WTC11 (cell line): Measurements from ENCODE around the gene DAO. TPM values are rescaled to one million over a fixed set of nuclear protein-coding genes. Genes with fewer than 3 reads are reported as not detected.

Source experiments
- ATAC-seq: fragments of 200-7000 bp; cut with Tn5 transposase; 2 replicates; pipeline ENCODE4 v1.10.0; 2021; ENCODE audit warnings: mild to moderate bottlenecking, moderate library complexity
- CTCF ChIA-PET: fragments of 300-600 bp; sonication (Branson Sonifier 250); formaldehyde crosslinking; loops from one replicate; lab custom pipeline; 2021; ENCODE audit warnings: antibody characterized with exemption; lab: Charles Lee
- POLR2A ChIA-PET: fragments of 350-600 bp; sonication (Branson Sonifier 250); formaldehyde crosslinking; loops from one replicate; lab custom pipeline; 2021; ENCODE audit warnings: antibody characterized with exemption; lab: Charles Lee
- DNase-seq: peaks from one replicate; pipeline ENCODE4 v3.0.0; 2021; ENCODE audit warnings: low spot score
- H3K27ac Mint-ChIP-seq: 2 replicates; pipeline ENCODE4 v1.8.0; 2021; ENCODE audit warnings: mixed read lengths
- H3K27me3 Mint-ChIP-seq: 2 replicates; pipeline ENCODE4 v1.8.0; 2021; ENCODE audit warnings: low read depth, mild to moderate bottlenecking, moderate library complexity, mixed read lengths
- H3K36me3 Mint-ChIP-seq: 2 replicates; pipeline ENCODE4 v1.8.0; 2021; ENCODE audit warnings: mixed read lengths
- H3K4me1 Mint-ChIP-seq: 2 replicates; pipeline ENCODE4 v1.8.0; 2022; ENCODE audit warnings: mixed read lengths
- H3K4me3 Mint-ChIP-seq: 2 replicates; pipeline ENCODE4 v1.8.0; 2021; ENCODE audit warnings: mild to moderate bottlenecking, moderate library complexity, mixed read lengths
- H3K9me3 Mint-ChIP-seq: 2 replicates; pipeline ENCODE4 v1.8.0; 2021; ENCODE audit warnings: mixed read lengths
- CREM ChIP-seq: sonication (generic); formaldehyde crosslinking; IDR thresholded peaks from 2 replicates; pipeline ENCODE4 v1.8.1; 2022; ENCODE audit warnings: mild to moderate bottlenecking, missing genetic modification reagents, moderate library complexity
- ESRRA ChIP-seq: sonication (generic); formaldehyde crosslinking; IDR thresholded peaks from 2 replicates; pipeline ENCODE4 v1.8.1; 2022; ENCODE audit warnings: mild to moderate bottlenecking, missing genetic modification reagents, borderline replicate concordance
- GTF2I ChIP-seq: fragments of 250-450 bp; sonication (Bioruptor Pico); conservative IDR thresholded peaks from 2 replicates; pipeline ENCODE4 v1.4.0; 2021; ENCODE audit warnings: mild to moderate bottlenecking
- IRF2 ChIP-seq: sonication (generic); formaldehyde crosslinking; IDR thresholded peaks from 2 replicates; pipeline ENCODE4 v1.8.0; 2022; ENCODE audit warnings: low read depth, missing genetic modification reagents, borderline replicate concordance
- NFE2L1 ChIP-seq: sonication (generic); formaldehyde crosslinking; IDR thresholded peaks from 2 replicates; pipeline ENCODE4 v1.8.1; 2023; ENCODE audit warnings: missing genetic modification reagents
- NR1H2 ChIP-seq: sonication (generic); formaldehyde crosslinking; IDR thresholded peaks from 2 replicates; pipeline ENCODE4 v1.9.0; 2021; ENCODE audit warnings: mild to moderate bottlenecking, moderate library complexity, missing genetic modification reagents
- PRRX2 ChIP-seq: fragments of 250-450 bp; sonication (Bioruptor Pico); IDR thresholded peaks from 2 replicates; pipeline ENCODE4 v1.8.0; 2021; ENCODE audit warnings: mild to moderate bottlenecking
- RELA ChIP-seq: sonication (generic); formaldehyde crosslinking; IDR thresholded peaks from 2 replicates; pipeline ENCODE4 v1.8.1; 2022; ENCODE audit warnings: missing genetic modification reagents, mild to moderate bottlenecking, borderline replicate concordance
- SOX15 ChIP-seq: fragments of 250-450 bp; sonication (Bioruptor Pico); IDR thresholded peaks from 2 replicates; pipeline ENCODE4 v1.9.0; 2021; ENCODE audit warnings: mild to moderate bottlenecking
- SP1 ChIP-seq: sonication (generic); formaldehyde crosslinking; conservative IDR thresholded peaks from 2 replicates; pipeline ENCODE4 v1.8.1; 2022; ENCODE audit warnings: missing genetic modification reagents
- TEAD4 ChIP-seq: sonication (generic); formaldehyde crosslinking; IDR thresholded peaks from 2 replicates; pipeline ENCODE4 v1.8.0; 2022; ENCODE audit warnings: mild to moderate bottlenecking, missing genetic modification reagents
- ZNF219 ChIP-seq: sonication (generic); formaldehyde crosslinking; IDR thresholded peaks from 2 replicates; pipeline ENCODE4 v1.8.0; 2023; ENCODE audit warnings: missing genetic modification reagents, mild to moderate bottlenecking, borderline replicate concordance
- total RNA-seq: library from RNA; stranded (reverse); gene quantifications from 3 replicates; pipeline ENCODE4 v1.2.3, GENCODE V29; 2021
- TF ChIP-seq, protein P1 (sequence below): sonication (generic); formaldehyde crosslinking; conservative IDR thresholded peaks from 2 replicates; pipeline ENCODE4 v1.8.1; 2022; ENCODE audit warnings: mild to moderate bottlenecking, missing genetic modification reagents
- TF ChIP-seq, protein P2 (sequence below): fragments of 250-450 bp; sonication (Bioruptor Pico); IDR thresholded peaks from 2 replicates; pipeline ENCODE4 v1.9.0; 2021; ENCODE audit warnings: mild to moderate bottlenecking
- TF ChIP-seq, protein P3 (sequence below): sonication (generic); formaldehyde crosslinking; IDR thresholded peaks from 2 replicates; pipeline ENCODE4 v1.8.1; 2022; ENCODE audit warnings: low read depth, mild to moderate bottlenecking, moderate library complexity, missing genetic modification reagents, borderline replicate concordance
- TF ChIP-seq, protein P4 (sequence below): sonication (generic); formaldehyde crosslinking; IDR thresholded peaks from 2 replicates; pipeline ENCODE4 v1.8.0; 2022; ENCODE audit warnings: mild to moderate bottlenecking, missing genetic modification reagents
- TF ChIP-seq, protein P5 (sequence below): sonication (generic); formaldehyde crosslinking; IDR thresholded peaks from 2 replicates; pipeline ENCODE4 v1.8.1; 2023; ENCODE audit warnings: mild to moderate bottlenecking, missing genetic modification reagents
- TF ChIP-seq, protein P6 (sequence below): sonication (generic); formaldehyde crosslinking; IDR thresholded peaks from 2 replicates; pipeline ENCODE4 v1.8.1; 2022; ENCODE audit warnings: mild to moderate bottlenecking, moderate library complexity, missing genetic modification reagents
- TF ChIP-seq, protein P7 (sequence below): sonication (generic); formaldehyde crosslinking; IDR thresholded peaks from 2 replicates; pipeline ENCODE4 v1.8.0; 2022; ENCODE audit warnings: mild to moderate bottlenecking, missing genetic modification reagents

Gene DAO
- total RNA-seq, 1 experiment from 2014 or later, result 0.17 TPM

DNA sequence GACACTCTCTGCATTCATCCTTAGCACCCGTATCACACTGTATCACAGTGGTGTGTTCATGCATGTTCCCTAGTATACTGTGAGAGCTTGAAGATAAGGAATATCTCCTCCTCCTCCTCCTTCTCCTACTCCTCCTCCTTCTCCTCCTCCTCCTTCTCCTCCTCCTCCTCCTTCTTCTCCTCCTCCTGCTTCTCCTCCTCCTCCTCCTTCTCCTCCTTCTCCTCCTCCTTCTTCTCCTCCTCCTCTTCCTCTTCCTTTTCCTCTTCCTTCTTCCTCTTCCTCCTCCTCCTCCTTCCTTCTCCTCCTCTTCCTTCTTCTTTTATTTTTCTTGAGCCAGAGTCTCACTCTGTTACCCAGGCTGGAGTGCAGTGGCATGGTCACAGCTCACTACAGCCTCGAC is 27.1 kb downstream of the DAO start (continued):
- TF ChIP-seq, protein P1, sequence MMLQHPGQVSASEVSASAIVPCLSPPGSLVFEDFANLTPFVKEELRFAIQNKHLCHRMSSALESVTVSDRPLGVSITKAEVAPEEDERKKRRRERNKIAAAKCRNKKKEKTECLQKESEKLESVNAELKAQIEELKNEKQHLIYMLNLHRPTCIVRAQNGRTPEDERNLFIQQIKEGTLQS (CRISPR knock-in tag), result no peak
- TF ChIP-seq, protein P2, sequence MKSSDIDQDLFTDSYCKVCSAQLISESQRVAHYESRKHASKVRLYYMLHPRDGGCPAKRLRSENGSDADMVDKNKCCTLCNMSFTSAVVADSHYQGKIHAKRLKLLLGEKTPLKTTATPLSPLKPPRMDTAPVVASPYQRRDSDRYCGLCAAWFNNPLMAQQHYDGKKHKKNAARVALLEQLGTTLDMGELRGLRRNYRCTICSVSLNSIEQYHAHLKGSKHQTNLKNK, result no peak
- TF ChIP-seq NFE2L1 (CRISPR knock-in tag) (no peak), PRRX2 (no peak), GTF2I (no peak), ZNF219 (CRISPR knock-in tag) (no peak), SP1 (CRISPR knock-in tag) (no peak), NR1H2 (CRISPR knock-in tag) (no peak), IRF2 (CRISPR knock-in tag) (no peak)
- TF ChIP-seq, protein P3, sequence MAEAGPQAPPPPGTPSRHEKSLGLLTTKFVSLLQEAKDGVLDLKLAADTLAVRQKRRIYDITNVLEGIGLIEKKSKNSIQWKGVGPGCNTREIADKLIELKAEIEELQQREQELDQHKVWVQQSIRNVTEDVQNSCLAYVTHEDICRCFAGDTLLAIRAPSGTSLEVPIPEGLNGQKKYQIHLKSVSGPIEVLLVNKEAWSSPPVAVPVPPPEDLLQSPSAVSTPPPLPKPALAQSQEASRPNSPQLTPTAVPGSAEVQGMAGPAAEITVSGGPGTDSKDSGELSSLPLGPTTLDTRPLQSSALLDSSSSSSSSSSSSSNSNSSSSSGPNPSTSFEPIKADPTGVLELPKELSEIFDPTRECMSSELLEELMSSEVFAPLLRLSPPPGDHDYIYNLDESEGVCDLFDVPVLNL (CRISPR knock-in tag), result no peak
- TF ChIP-seq, protein P4, sequence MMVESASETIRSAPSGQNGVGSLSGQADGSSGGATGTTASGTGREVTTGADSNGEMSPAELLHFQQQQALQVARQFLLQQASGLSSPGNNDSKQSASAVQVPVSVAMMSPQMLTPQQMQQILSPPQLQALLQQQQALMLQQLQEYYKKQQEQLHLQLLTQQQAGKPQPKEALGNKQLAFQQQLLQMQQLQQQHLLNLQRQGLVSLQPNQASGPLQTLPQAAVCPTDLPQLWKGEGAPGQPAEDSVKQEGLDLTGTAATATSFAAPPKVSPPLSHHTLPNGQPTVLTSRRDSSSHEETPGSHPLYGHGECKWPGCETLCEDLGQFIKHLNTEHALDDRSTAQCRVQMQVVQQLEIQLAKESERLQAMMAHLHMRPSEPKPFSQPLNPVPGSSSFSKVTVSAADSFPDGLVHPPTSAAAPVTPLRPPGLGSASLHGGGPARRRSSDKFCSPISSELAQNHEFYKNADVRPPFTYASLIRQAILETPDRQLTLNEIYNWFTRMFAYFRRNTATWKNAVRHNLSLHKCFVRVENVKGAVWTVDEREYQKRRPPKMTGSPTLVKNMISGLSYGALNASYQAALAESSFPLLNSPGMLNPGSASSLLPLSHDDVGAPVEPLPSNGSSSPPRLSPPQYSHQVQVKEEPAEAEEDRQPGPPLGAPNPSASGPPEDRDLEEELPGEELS (CRISPR knock-in tag), result no peak
- TF ChIP-seq, protein P5, sequence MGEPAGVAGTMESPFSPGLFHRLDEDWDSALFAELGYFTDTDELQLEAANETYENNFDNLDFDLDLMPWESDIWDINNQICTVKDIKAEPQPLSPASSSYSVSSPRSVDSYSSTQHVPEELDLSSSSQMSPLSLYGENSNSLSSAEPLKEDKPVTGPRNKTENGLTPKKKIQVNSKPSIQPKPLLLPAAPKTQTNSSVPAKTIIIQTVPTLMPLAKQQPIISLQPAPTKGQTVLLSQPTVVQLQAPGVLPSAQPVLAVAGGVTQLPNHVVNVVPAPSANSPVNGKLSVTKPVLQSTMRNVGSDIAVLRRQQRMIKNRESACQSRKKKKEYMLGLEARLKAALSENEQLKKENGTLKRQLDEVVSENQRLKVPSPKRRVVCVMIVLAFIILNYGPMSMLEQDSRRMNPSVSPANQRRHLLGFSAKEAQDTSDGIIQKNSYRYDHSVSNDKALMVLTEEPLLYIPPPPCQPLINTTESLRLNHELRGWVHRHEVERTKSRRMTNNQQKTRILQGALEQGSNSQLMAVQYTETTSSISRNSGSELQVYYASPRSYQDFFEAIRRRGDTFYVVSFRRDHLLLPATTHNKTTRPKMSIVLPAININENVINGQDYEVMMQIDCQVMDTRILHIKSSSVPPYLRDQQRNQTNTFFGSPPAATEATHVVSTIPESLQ (CRISPR knock-in tag), result no peak

DNA sequence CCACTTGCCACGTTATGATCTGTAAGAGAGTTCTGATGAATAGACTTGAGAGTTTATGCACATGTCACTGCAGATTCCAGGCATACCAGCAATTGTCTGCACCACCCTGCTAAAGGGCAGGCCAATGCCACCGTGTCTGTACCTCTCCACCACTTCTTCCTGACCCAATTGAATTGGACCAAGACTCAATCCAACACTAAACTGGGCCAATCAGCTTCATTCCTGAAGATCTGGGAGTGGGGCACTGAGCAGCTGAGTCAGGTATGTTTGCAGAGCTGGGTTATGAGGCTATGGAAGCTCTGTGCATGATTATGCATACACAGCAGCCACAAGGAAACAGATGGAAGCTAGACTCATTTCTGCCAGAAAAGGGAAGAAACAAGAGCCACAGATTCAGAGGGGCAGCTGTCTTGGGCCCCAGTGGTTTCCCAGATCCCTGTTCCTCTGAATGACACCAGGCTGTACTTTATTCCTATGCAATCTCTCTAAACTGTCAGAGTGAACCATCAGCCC is 28.0 kb downstream of the DAO start:
- TF ChIP-seq, protein P6, sequence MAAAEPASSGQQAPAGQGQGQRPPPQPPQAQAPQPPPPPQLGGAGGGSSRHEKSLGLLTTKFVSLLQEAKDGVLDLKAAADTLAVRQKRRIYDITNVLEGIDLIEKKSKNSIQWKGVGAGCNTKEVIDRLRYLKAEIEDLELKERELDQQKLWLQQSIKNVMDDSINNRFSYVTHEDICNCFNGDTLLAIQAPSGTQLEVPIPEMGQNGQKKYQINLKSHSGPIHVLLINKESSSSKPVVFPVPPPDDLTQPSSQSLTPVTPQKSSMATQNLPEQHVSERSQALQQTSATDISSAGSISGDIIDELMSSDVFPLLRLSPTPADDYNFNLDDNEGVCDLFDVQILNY (CRISPR knock-in tag), result no peak
- TF ChIP-seq, protein P1 (CRISPR knock-in tag), result no peak
- TF ChIP-seq ESRRA (no peak), IRF2 (CRISPR knock-in tag) (no peak), SOX15 (CRISPR knock-in tag) (no peak), TEAD4 (no peak; the same call in 1 of the 2 replicates), RELA (CRISPR knock-in tag) (no peak), CREM (no peak)
- TF ChIP-seq, protein P4 (CRISPR knock-in tag), result no peak
- TF ChIP-seq, protein P7, sequence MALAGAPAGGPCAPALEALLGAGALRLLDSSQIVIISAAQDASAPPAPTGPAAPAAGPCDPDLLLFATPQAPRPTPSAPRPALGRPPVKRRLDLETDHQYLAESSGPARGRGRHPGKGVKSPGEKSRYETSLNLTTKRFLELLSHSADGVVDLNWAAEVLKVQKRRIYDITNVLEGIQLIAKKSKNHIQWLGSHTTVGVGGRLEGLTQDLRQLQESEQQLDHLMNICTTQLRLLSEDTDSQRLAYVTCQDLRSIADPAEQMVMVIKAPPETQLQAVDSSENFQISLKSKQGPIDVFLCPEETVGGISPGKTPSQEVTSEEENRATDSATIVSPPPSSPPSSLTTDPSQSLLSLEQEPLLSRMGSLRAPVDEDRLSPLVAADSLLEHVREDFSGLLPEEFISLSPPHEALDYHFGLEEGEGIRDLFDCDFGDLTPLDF, result no peak
- H3K4me3 Mint-ChIP-seq, result no peak overlapping the region
- DNase-seq (no peak), ATAC-seq (no peak; the same call in 1 of the 2 replicates)
- no peaks in the 10 kb centered on the region for H3K36me3 Mint-ChIP-seq
- H3K27me3 Mint-ChIP-seq, result peaks cover 8% of the 10 kb centered on the region
- POLR2A ChIA-PET, result no interaction called here
- H3K9me3 Mint-ChIP-seq, result no peaks in the 10 kb centered on the region
- CTCF ChIA-PET, result interaction anchor here (1.2 to 1.6 kb wide), 2 partner anchors 23 to 43 kb away, joined by 3 to 5 read pairs; no protein-coding TSS in a partner anchor
- H3K4me1 Mint-ChIP-seq, result peaks cover 5% of the 10 kb centered on the region
- peak overlapping the region; percentile 65 for H3K27ac Mint-ChIP-seq
